Measurements from ENCODE around the gene WIPI1. TPM values are rescaled to one million over a fixed set of nuclear protein-coding genes. Genes with fewer than 3 reads are reported as not detected.

WIPI1 gene
- total RNA-seq, 4 donors from 2014 or later = 71.4 to 131 (median 77.2) TPM

DNA sequence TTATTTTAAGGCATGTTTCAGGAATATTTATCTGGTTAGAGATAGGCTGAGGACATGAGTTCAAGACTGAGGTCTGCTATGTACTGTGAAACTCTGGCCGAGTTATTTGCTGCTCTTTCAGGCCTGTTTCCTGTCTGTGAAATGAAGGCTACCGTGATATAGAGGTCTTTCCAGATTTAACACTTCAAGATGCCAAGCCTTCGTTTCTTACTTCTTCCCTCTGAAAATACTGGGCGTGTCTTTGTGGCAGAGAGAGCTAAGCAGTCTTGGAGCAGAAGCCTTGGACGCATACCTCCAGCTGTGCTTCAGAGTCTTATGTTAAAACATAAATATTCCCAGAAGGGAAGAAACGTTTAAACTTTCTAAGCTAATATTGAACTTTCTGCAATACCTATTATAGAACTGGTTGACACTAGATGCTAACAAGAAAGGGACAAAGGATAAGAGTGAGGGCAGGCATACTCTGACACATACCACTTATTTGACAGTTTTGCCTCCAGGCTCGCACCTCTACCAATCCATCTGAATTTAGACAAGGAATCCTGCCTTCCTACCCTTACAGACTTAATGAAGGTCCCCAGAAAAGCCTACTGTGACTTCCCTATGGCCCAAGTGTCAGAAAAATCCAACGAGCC, 17.5 kb downstream of the WIPI1 start:
- Histone ChIP-seq H3K9me3 (no peaks in the 10 kb centered on the region), H3K4me1 (peaks cover 0 to 66% (median 22%) of the 10 kb centered on the region in 4 donors), H3K27ac (peak overlapping the region in 2 of 4 donors; percentile 82 to 84), H3K4me3 (no peak overlapping the region), H3K36me3 (peaks cover 0 to 65% (median 0%) of the 10 kb centered on the region in 3 donors), H3K27me3 (no peaks in the 10 kb centered on the region)
- WGBS, 2 donors = 61 to 65% methylated on average over 8 of the region's 8 CpGs
- no peak for DNase-seq (ENCODE audit: low spot score in 2 of 2)
- TF ChIP-seq POLR2A (IDR thresholded peaks at IDR 0.05) = no peak
- TF ChIP-seq EP300 (IDR thresholded peaks at IDR 0.05) = no peak
- TF ChIP-seq, protein P1, sequence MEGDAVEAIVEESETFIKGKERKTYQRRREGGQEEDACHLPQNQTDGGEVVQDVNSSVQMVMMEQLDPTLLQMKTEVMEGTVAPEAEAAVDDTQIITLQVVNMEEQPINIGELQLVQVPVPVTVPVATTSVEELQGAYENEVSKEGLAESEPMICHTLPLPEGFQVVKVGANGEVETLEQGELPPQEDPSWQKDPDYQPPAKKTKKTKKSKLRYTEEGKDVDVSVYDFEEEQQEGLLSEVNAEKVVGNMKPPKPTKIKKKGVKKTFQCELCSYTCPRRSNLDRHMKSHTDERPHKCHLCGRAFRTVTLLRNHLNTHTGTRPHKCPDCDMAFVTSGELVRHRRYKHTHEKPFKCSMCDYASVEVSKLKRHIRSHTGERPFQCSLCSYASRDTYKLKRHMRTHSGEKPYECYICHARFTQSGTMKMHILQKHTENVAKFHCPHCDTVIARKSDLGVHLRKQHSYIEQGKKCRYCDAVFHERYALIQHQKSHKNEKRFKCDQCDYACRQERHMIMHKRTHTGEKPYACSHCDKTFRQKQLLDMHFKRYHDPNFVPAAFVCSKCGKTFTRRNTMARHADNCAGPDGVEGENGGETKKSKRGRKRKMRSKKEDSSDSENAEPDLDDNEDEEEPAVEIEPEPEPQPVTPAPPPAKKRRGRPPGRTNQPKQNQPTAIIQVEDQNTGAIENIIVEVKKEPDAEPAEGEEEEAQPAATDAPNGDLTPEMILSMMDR (IDR thresholded peaks at IDR 0.05) = no peak

DNA sequence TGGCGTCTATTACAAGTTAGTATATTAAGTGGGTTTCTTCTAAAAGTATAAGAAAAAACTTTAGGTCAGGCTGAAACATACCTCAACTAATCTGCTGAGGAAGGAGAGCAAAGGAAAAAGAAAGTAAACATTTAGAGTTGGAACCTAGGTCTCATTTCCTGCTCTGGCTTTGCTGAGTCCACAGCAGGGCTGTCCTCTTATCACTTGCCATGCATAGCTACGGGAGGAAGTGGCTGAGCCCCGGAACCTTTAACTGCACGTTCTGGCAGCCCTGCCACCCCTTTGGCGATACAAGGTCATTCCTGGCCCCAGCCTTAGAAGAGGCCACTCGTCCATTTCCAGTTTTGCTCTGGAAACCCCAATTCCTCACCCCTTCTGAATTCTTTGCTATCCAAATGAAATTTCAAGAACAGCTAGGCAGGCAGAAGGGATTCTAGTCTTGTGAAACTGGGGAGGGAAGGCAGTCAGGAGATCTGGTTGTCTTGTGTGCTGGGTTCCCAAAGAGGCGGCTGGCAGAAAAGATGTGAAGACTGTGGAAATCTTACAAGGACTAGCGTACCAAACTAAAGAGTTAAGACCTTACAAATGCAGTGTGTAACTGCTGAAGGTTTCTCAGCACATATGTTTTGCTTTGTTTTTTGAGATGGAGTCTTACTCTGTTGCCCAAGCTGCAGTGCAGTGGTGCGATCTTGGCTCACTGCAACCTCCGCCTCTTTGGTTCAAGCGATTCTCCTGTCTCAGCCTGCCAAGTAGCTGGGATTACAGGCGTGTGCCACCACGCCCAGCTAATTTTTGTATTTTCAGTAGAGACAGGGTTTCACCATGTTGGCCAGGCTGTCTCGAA, 19.1 kb downstream of the WIPI1 start:
- Histone ChIP-seq H3K4me3 (no peak overlapping the region), H3K4me1 (peaks cover 0 to 50% (median 17%) of the 10 kb centered on the region in 4 donors), H3K27me3 (no peaks in the 10 kb centered on the region), H3K36me3 (peaks cover 0 to 79% (median 10%) of the 10 kb centered on the region in 3 donors), H3K9me3 (no peaks in the 10 kb centered on the region), H3K27ac (peak overlapping the region in 3 of 4 donors; percentile 21 to 58 (median 50))
- no peak for DNase-seq (ENCODE audit: low spot score in 2 of 2)
- 67 to 68% methylated on average over 14 of the region's 14 CpGs for WGBS, 2 donors
- TF ChIP-seq, protein P1 (IDR thresholded peaks at IDR 0.05) = no peak
- peak in 1 of 2 donors; percentile 15 for TF ChIP-seq EP300 (IDR thresholded peaks at IDR 0.05)
- no peak for TF ChIP-seq POLR2A (IDR thresholded peaks at IDR 0.05)

DNA sequence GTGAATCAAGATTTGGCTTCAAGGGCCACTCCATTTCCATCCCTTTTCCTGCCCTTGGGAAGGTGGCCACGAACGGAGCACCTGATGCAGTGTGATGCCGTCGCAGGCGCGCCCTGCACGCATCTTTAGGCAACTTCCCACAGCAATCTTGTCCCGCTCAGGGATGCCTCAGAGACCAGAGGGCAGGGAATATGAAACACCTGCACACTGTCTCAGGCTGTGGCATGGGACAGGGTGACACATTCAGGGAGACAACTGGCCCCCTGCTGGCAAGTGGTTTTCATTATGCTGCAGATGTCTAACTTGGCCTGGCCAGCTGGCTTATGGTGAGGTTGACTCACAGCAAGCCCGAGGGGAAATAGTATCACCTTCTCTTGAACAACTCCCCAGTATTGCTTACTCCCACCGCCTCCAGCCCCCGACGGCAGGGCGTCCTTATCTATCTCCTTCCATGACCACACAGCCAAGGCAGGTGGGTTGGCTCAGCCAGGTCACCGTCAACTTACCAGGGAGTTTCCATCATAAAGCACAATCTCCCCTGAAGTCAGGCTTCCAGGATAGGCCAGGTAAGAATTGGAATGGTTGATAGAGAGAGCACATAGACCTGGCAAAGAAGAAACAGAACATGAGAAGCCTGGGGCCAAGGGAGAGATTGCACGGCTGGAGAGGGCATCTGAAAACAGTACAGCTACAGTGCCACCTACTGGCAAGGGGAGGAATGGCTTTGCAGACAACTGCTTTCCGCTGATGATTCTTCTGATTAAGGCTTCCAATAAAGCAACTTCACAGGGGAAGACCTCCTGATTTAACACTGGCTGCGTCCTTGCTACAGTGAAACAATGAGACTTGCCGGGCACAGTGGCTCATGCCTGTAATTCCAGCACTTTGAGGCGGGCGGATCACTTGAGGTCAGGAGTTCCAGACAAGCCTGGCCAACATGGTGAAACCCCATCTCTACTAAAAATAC, 21.1 kb downstream of the WIPI1 start:
- Histone ChIP-seq H3K36me3 (peaks cover 0 to 87% (median 23%) of the 10 kb centered on the region in 3 donors), H3K27ac (no peak overlapping the region)
- WGBS, 2 donors = 67 to 69% methylated on average over 19 to 20 of the region's 20 CpGs

DNA sequence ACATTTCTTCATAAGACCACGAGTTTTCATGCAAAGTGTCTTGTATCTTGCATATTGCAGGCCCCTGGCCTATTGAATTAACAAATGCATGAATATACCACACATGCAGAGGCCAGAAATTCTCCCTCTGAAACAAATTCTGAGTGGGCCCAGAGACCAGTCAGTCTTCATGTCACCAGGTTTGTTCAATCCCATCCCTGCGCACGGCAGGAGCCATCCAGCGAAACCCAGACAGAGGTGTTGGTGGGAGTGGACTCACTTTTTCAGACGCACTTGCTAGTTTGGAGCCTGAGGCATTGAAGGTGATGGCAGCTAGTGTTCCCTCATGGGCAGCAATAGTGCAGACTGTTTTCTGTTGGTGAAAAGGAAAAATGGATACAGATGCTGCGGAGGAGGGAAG, 21.9 kb downstream of the WIPI1 start:
- Histone ChIP-seq H3K36me3 (peaks cover 0 to 87% (median 28%) of the 10 kb centered on the region in 3 donors), H3K4me1 (peaks cover 0 to 26% (median 5%) of the 10 kb centered on the region in 4 donors), H3K27me3 (no peaks in the 10 kb centered on the region), H3K27ac (no peak overlapping the region), H3K9me3 (no peaks in the 10 kb centered on the region), H3K4me3 (no peak overlapping the region)
- TF ChIP-seq POLR2A (IDR thresholded peaks at IDR 0.05) = no peak
- TF ChIP-seq EP300 (IDR thresholded peaks at IDR 0.05) = no peak
- TF ChIP-seq, protein P1 (IDR thresholded peaks at IDR 0.05) = no peak
- 90 to 94% methylated on average over 6 of the region's 6 CpGs for WGBS, 2 donors
- DNase-seq (ENCODE audit: low spot score in 2 of 2) = no peak

More for the DNA sequence above, 21.1 kb downstream of the WIPI1 start:
- Histone ChIP-seq H3K4me3 (no peak overlapping the region), H3K9me3 (no peaks in the 10 kb centered on the region), H3K27me3 (no peaks in the 10 kb centered on the region), H3K4me1 (peaks cover 0 to 31% (median 8%) of the 10 kb centered on the region in 4 donors)
- peak; percentile 61 to 88 for DNase-seq (ENCODE audit: low spot score in 2 of 2)
- TF ChIP-seq POLR2A (IDR thresholded peaks at IDR 0.05) (no peak), EP300 (IDR thresholded peaks at IDR 0.05) (peak in 1 of 2 donors; percentile 23)
- TF ChIP-seq, protein P1 (IDR thresholded peaks at IDR 0.05) = peak; percentile 82 to 91 (median 89)

Data from tibial nerve (tissue), 4 donors.